BJ (cell line): ENCODE data around the gene PRDM16. TPM values are rescaled to one million over a fixed set of nuclear protein-coding genes. Genes with fewer than 3 reads are reported as not detected.

ENCODE experiments used
- CTCF ChIA-PET: fragments of 350-600 bp; formaldehyde crosslinking; extraction: SDS; loops from one replicate; lab custom pipeline; 2021; ENCODE audit warnings: antibody characterized with exemption, inconsistent platforms; lab: Yijun Ruan, JAX
- POLR2A ChIA-PET: fragments of 300-600 bp; sonication (Branson Sonifier 250); formaldehyde crosslinking; extraction: SDS; loops from one replicate; lab custom pipeline; 2021; ENCODE audit warnings: antibody characterized with exemption; lab: Charles Lee
- DNase-seq: peaks from one replicate; pipeline ENCODE4 v3.0.0-alpha.2; 2011; ENCODE audit warnings: low read depth
- H3K27me3 ChIP-seq: 2 replicates; pipeline ENCODE4 v1.6.0; 2011; ENCODE audit warnings: low read length; ENCODE audit not compliant: control insufficient read depth, insufficient read depth
- H3K36me3 ChIP-seq: 2 replicates; pipeline ENCODE4 v1.5.1; 2011; ENCODE audit warnings: low read length; ENCODE audit not compliant: control insufficient read depth, insufficient read depth
- H3K4me3 ChIP-seq: 2 replicates; pipeline ENCODE4 v1.5.1; 2011; ENCODE audit warnings: low read depth, mild to moderate bottlenecking, control low read depth, low read length
- polyA plus RNA-seq: library from polyadenylated mRNA; depleted of rRNA; stranded (reverse); fragments of >200 nt; gene quantifications from 2 replicates; pipeline ENCODE4 v1.2.3, GENCODE V29; 2011
- TF ChIP-seq, protein P1 (sequence below): IDR thresholded peaks from 2 replicates; pipeline ENCODE4 v1.5.1; 2011; ENCODE audit warnings: low read depth, mild to moderate bottlenecking, control low read depth, inconsistent platforms, low read length, moderate library complexity; ENCODE audit not compliant: insufficient read depth

Gene PRDM16
- polyA plus RNA-seq, 1 experiment: 0.02 TPM

DNA sequence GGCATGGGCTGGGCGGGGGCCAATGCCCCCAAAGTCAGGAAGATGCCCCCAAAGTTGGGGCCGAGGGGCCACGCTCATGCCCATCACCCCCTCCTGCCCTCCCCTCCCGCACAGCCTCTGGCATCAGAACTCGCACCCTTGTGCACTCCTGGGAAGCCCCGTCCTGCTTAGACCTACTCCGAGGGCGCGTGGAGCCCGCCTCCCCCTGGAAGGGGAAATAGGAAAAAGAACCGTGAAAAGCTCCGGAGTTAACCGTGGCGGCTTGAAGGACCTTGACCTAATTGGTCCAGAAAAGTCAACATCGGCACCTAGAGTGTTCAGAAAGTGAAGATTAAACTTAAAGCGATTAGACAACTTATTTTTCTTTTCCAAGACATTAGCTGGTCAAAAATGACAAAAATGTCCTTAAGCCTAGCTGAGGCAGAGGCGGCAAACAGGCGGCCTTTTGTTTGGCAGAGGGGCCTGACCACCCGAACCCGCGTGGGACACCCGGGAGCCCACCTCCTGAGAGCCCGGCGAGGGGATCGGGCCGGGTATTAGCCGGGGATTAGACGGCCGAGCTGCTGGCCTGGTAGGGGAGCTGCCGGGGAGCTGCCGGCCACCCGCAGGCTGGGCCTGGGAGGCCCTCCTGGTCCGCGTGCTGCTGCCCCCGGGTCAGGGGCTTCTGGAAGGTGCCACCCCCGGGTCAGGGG is 65.5 kb downstream of the PRDM16 start:
- no peaks in the 10 kb centered on the region for H3K36me3 ChIP-seq
- ChIA-PET CTCF (no interaction called here), POLR2A (no interaction called here)
- TF ChIP-seq, protein P1, sequence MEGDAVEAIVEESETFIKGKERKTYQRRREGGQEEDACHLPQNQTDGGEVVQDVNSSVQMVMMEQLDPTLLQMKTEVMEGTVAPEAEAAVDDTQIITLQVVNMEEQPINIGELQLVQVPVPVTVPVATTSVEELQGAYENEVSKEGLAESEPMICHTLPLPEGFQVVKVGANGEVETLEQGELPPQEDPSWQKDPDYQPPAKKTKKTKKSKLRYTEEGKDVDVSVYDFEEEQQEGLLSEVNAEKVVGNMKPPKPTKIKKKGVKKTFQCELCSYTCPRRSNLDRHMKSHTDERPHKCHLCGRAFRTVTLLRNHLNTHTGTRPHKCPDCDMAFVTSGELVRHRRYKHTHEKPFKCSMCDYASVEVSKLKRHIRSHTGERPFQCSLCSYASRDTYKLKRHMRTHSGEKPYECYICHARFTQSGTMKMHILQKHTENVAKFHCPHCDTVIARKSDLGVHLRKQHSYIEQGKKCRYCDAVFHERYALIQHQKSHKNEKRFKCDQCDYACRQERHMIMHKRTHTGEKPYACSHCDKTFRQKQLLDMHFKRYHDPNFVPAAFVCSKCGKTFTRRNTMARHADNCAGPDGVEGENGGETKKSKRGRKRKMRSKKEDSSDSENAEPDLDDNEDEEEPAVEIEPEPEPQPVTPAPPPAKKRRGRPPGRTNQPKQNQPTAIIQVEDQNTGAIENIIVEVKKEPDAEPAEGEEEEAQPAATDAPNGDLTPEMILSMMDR: no peak
- H3K27me3 ChIP-seq: peaks cover under 1% of the 10 kb centered on the region; the same call in 1 of the 2 replicates
- DNase-seq: no peak
- H3K4me3 ChIP-seq: no peak overlapping the region

DNA sequence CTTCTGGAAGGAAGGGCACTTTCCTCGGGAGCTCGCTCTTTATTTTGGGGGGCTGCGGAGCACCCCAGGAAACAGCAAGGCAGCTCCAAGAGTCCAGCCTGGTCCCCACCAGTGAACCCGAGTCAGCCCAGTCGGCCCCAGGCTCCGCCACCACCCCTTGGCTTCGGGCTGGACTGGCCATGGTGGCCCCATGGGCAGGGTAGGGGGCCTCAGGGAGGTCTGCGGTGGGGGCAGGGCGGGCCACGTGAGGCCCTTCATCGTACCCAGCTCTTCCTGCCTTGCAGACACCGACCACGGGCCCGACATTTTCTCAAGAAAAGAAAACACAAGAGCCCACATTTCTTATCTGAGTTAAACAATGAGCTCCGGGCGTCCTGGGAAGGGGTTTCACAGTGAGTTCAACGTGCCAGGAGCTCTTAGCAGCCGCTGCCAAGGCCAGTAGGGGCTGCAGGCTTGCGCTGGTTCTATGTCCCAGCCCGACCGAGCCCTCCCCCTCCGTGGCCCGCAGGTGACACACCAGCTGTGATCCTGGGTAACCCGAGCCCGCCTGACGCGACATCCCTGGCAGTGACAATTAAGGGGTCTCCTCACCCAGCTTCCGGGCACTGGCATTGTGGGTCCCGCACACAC is 66.2 kb downstream of the PRDM16 start:
- TF ChIP-seq, protein P1: no peak
- ChIA-PET CTCF (interaction anchor here (0.6 kb wide), 1 partner anchor 519 kb away, joined by 3 read pairs; no protein-coding TSS in a partner anchor), POLR2A (no interaction called here)
- DNase-seq: no peak
- H3K27me3 ChIP-seq: peaks cover 3% of the 10 kb centered on the region
- H3K36me3 ChIP-seq: no peaks in the 10 kb centered on the region
- H3K4me3 ChIP-seq: no peak overlapping the region

DNA sequence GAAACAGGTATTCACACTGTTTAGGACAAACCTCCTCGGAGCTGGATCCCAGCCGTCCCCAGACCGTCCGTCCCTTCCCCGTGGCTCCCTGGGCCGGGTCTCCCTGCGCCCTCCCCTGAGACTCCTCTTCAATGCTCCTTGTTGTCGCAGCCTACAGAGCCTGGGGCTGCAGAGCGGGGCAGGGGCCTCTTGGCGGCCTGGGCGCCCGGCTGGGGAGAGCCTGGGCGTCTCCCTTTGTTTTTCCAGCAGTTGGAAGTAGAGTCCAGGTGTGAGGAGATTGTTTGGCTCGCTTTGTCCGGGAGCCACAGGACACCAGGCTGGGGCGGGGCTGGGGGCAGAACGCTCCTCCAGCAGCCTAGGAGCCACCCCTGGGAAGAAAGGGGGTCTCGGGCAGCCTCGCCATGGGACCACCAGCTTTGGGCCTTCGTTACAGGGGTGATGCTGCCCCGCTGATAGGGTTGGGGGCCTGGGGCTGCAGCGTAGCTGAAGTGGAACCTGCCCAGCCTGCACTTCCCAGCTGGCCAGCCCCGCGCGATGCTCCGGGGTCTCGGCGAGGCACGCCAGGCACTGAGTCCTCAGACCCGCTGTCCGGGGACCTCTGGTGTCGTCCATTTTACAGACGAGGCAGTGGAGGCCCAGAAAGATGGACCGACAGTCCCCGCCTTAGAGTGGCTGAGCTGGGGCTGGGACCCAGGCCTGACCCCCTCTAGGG is 66.9 kb downstream of the PRDM16 start:
- Histone ChIP-seq H3K4me3 (no peak overlapping the region), H3K27me3 (peaks cover 5% of the 10 kb centered on the region), H3K36me3 (no peaks in the 10 kb centered on the region)
- ChIA-PET POLR2A (no interaction called here), CTCF (interaction anchor here (0.6 kb wide), 1 partner anchor 518 kb away, joined by 3 read pairs; no protein-coding TSS in a partner anchor)
- DNase-seq: no peak
- TF ChIP-seq, protein P1: no peak

DNA sequence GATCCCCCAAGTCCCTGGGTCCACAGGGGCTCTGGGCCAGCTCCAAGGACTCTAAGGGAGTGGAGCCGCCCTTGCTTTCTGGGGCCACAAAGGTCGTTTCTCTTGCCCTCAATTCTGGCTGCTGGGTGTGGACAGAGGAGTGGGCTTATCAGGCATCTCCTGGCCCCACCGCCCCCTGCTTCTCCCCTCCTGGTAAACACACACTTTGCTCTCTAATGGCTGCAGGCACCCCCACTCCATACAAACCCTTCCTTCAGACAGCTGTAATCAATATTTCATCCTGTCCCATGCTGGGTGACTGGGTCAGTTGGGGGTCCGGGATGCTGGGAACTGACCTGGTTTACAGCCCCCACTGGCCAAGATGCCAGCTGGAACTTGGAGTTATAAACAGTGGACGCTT is 67.5 kb downstream of the PRDM16 start:
- no peak for DNase-seq
- POLR2A ChIA-PET: no interaction called here
- TF ChIP-seq, protein P1: no peak
- no peaks in the 10 kb centered on the region for H3K36me3 ChIP-seq
- peaks cover 6% of the 10 kb centered on the region for H3K27me3 ChIP-seq
- CTCF ChIA-PET: no interaction called here
- H3K4me3 ChIP-seq: no peak overlapping the region
